ENCODE measurements around the gene PGM5.

- TF ChIP-seq RBBP5 (IDR thresholded peaks at IDR 0.05; ENCODE audit: borderline replicate concordance, low read depth, low read length) = no peak
- TF ChIP-seq CTCF (IDR thresholded peaks at IDR 0.05; ENCODE audit: control extremely low read depth in 1 of 3, insufficient read depth in 1 of 3, low read depth in 1 of 3, low read length in 3 of 3) = no peak
- TF ChIP-seq POLR2AphosphoS5 (IDR thresholded peaks at IDR 0.05; ENCODE audit: low read depth, low read length) = no peak
- no peak for TF ChIP-seq POLR2A (IDR thresholded peaks at IDR 0.05; ENCODE audit: control extremely low read depth in 1 of 2, low read depth in 2 of 2, low read length in 2 of 2)
- no peak for TF ChIP-seq CEBPB (IDR thresholded peaks at IDR 0.05; ENCODE audit: low read depth, low read length)
- no peak for TF ChIP-seq GABPA (IDR thresholded peaks at IDR 0.05; ENCODE audit: borderline replicate concordance, insufficient read depth, low read length)
- no peak for TF ChIP-seq TAF1 (IDR thresholded peaks at IDR 0.05; ENCODE audit: low read depth, low read length)
- no peak for TF ChIP-seq HDAC6 (IDR thresholded peaks at IDR 0.05; ENCODE audit: low read depth, low read length)
- TF ChIP-seq JUND (IDR thresholded peaks at IDR 0.05; ENCODE audit: low read length) = no peak
- no peak for TF ChIP-seq MAX (IDR thresholded peaks at IDR 0.05)
- no peak for TF ChIP-seq ZNF274 (IDR thresholded peaks at IDR 0.05; ENCODE audit: borderline replicate concordance, extremely low read depth, low read length)
- no peak for TF ChIP-seq RAD21 (IDR thresholded peaks at IDR 0.05 in 1 of 2, conservative IDR thresholded peaks at IDR 0.05 in 1 of 2; ENCODE audit: low read depth in 2 of 2, low read length in 2 of 2)
These were observed 136.4 kb downstream of the PGM5 start for GRCh38 chr9:68492806-68493205.
